Mesenchymal stem cell (in vitro differentiated cells and primary cell): ENCODE measurements around the gene CDR2.

ENCODE experiments used
- DNase-seq: peaks from one replicate; pipeline ENCODE4 v3.0.0-alpha.2; 2013
- H2AFZ ChIP-seq: one replicate; pipeline ENCODE4 v1.6.1; 2013; ENCODE audit warnings: low read depth, mild to moderate bottlenecking, control low read depth, inconsistent platforms, low read length, moderate library complexity
- H2AK5ac ChIP-seq: 2 replicates; pipeline ENCODE4 v1.6.1; 2013; ENCODE audit warnings: low read length, moderate library complexity, mild to moderate bottlenecking, inconsistent platforms; ENCODE audit not compliant: severe bottlenecking
- H2BK120ac ChIP-seq: one replicate; pipeline ENCODE4 v1.6.1; 2013; ENCODE audit warnings: low read depth, mild to moderate bottlenecking, inconsistent platforms, low read length, moderate library complexity
- H2BK12ac ChIP-seq, 2 experiments: one replicate each; pipeline ENCODE4 v1.6.1; 2013; ENCODE audit warnings: inconsistent platforms in 2 of 2, low read length in 2 of 2, mild to moderate bottlenecking in 2 of 2, moderate library complexity in 2 of 2, control low read depth in 1 of 2
- H2BK15ac ChIP-seq: one replicate; pipeline ENCODE4 v1.6.1; 2013; ENCODE audit warnings: mild to moderate bottlenecking, low read depth, inconsistent platforms; ENCODE audit not compliant: poor library complexity, severe bottlenecking
- H2BK5ac ChIP-seq: 2 replicates; pipeline ENCODE4 v1.6.1; 2013; ENCODE audit warnings: low read depth, mild to moderate bottlenecking, low read length, control low read depth, inconsistent platforms; ENCODE audit not compliant: poor library complexity, severe bottlenecking
- H3K14ac ChIP-seq, 2 experiments: one replicate each; pipeline ENCODE4 v1.6.1; 2013; ENCODE audit warnings: inconsistent platforms in 2 of 2, low read length in 2 of 2, control low read depth in 1 of 2, mild to moderate bottlenecking in 1 of 2, moderate library complexity in 1 of 2
- H3K18ac ChIP-seq, 2 experiments: one replicate each; pipeline ENCODE4 v1.6.1; 2013; ENCODE audit warnings: inconsistent platforms in 2 of 2, low read length in 2 of 2, control low read depth in 1 of 2, low read depth in 1 of 2, mild to moderate bottlenecking in 1 of 2
- H3K23ac ChIP-seq, 2 experiments: one replicate each; pipeline ENCODE4 v1.6.1; 2013; ENCODE audit warnings: inconsistent platforms in 2 of 2, low read length in 2 of 2, mild to moderate bottlenecking in 2 of 2, moderate library complexity in 2 of 2, control low read depth in 1 of 2
- H3K27ac ChIP-seq: 2 replicates; pipeline ENCODE4 v1.5.1; 2013; ENCODE audit warnings: mild to moderate bottlenecking, moderate library complexity, low read length, control low read depth, inconsistent platforms; ENCODE audit not compliant: poor library complexity, severe bottlenecking
- H3K27me3 ChIP-seq, 2 experiments: 2 replicates each; pipeline versions ENCODE4 v1.6.1 to v1.7.0; 2013; ENCODE audit warnings: low read length in 2 of 2, mild to moderate bottlenecking in 2 of 2, moderate library complexity in 2 of 2, control low read depth in 1 of 2, inconsistent platforms in 1 of 2; ENCODE audit not compliant: control insufficient read depth in 1 of 2, insufficient read depth in 1 of 2
- H3K36me3 ChIP-seq, 2 experiments: 2 replicates each; pipeline versions ENCODE4 v1.6.1 to v1.7.0; 2013; ENCODE audit warnings: low read length in 2 of 2, control low read depth in 1 of 2, inconsistent platforms in 1 of 2, low read depth in 1 of 2, mild to moderate bottlenecking in 1 of 2; ENCODE audit not compliant: insufficient read depth in 2 of 2, control insufficient read depth in 1 of 2
- H3K4ac ChIP-seq, 2 experiments: one replicate each; pipeline ENCODE4 v1.6.1; 2013; ENCODE audit warnings: inconsistent platforms in 2 of 2, low read length in 2 of 2, mild to moderate bottlenecking in 2 of 2, moderate library complexity in 2 of 2, control low read depth in 1 of 2, low read depth in 1 of 2
- H3K4me1 ChIP-seq: 2 replicates; pipeline ENCODE4 v1.6.1; 2013; ENCODE audit warnings: low read depth, low read length, control low read depth; ENCODE audit not compliant: control insufficient read depth, insufficient read depth
- H3K4me2 ChIP-seq: 2 replicates; pipeline ENCODE4 v1.6.1; 2013; ENCODE audit warnings: low read length, mild to moderate bottlenecking, inconsistent platforms; ENCODE audit not compliant: poor library complexity, severe bottlenecking
- H3K4me3 ChIP-seq, 2 experiments: 2 replicates each; pipeline versions ENCODE4 v1.5.1 to v1.7.0; 2013; ENCODE audit warnings: low read length in 2 of 2, mild to moderate bottlenecking in 2 of 2, control low read depth in 1 of 2, low read depth in 1 of 2; ENCODE audit not compliant: insufficient read depth in 1 of 2
- H3K79me1 ChIP-seq: replicated peaks from 2 replicates; pipeline ENCODE4 v1.6.1; 2013; ENCODE audit warnings: mild to moderate bottlenecking, control low read depth, low read length, inconsistent platforms; ENCODE audit not compliant: poor library complexity, severe bottlenecking
- H3K9ac ChIP-seq: 2 replicates; pipeline ENCODE4 v1.7.0; 2013; ENCODE audit warnings: mild to moderate bottlenecking, low read length, moderate library complexity
- H3K9me3 ChIP-seq: 2 replicates; pipeline ENCODE4 v1.7.0; 2013; ENCODE audit warnings: mild to moderate bottlenecking, low read length; ENCODE audit not compliant: control insufficient read depth
- H4K8ac ChIP-seq: one replicate; pipeline ENCODE4 v1.6.1; 2013; ENCODE audit warnings: inconsistent platforms, mild to moderate bottlenecking, low read length, moderate library complexity
- H4K91ac ChIP-seq: one replicate; pipeline ENCODE4 v1.6.1; 2013; ENCODE audit warnings: mild to moderate bottlenecking, low read length, inconsistent platforms
- WGBS: methylation state at CpG from one replicate; pipeline ENCODE4 v1.1.7; 2013; ENCODE audit warnings: mixed read lengths; 5-methylcytosine and 5-hydroxymethylcytosine counted together

The CDR2 gene

GRCh38 chr16:22300427-22301071 lies 73.9 kb downstream of the CDR2 start:
- WGBS, result 61% methylated on average over 5 of the region's 8 CpGs
- Histone ChIP-seq H3K36me3 (peaks cover 30 to 39% of the 10 kb centered on the region in 2 experiments), H2BK12ac (no peak overlapping the region), H3K4ac (no peak overlapping the region), H4K8ac (no peak overlapping the region), H3K27me3 (no peaks in the 10 kb centered on the region), H3K4me3 (no peak overlapping the region), H3K4me2 (no peak overlapping the region), H2BK120ac (no peak overlapping the region), H3K23ac (peak overlapping the region in 1 of 2 experiments; percentile 57), H3K4me1 (peaks cover 4% of the 10 kb centered on the region), H2BK15ac (no peak overlapping the region), H3K14ac (no peak overlapping the region), H3K79me1 (peaks cover 37% of the 10 kb centered on the region), H3K27ac (no peak overlapping the region), H3K18ac (no peak overlapping the region), H3K9me3 (no peaks in the 10 kb centered on the region), H2AFZ (no peak overlapping the region), H4K91ac (no peak overlapping the region), H2BK5ac (no peak overlapping the region), H3K9ac (peak overlapping the region; percentile 2), H2AK5ac (no peak overlapping the region)
- peak; percentile 69 for DNase-seq

- Histone ChIP-seq H4K91ac (no peak overlapping the region), H3K27ac (no peak overlapping the region), H2AK5ac (no peak overlapping the region), H3K9me3 (no peaks in the 10 kb centered on the region), H2BK5ac (no peak overlapping the region), H2BK15ac (no peak overlapping the region), H3K36me3 (peaks cover 16 to 24% of the 10 kb centered on the region in 2 experiments), H3K14ac (no peak overlapping the region), H3K23ac (no peak overlapping the region), H3K4me3 (no peak overlapping the region), H3K9ac (peak overlapping the region; percentile 90), H3K18ac (no peak overlapping the region), H2BK120ac (no peak overlapping the region), H4K8ac (no peak overlapping the region), H3K27me3 (no peaks in the 10 kb centered on the region), H3K79me1 (peaks cover 22% of the 10 kb centered on the region), H2AFZ (no peak overlapping the region), H3K4me1 (peaks cover 4% of the 10 kb centered on the region), H3K4me2 (no peak overlapping the region), H2BK12ac (no peak overlapping the region), H3K4ac (no peak overlapping the region)
- DNase-seq, result peak; percentile 5
- WGBS, result 96% methylated on average over 1 of the region's 1 CpG
Measured at GRCh38 chr16:22299036-22299435, 75.4 kb downstream of the CDR2 start.

- Histone ChIP-seq H2BK12ac (no peak overlapping the region), H3K4me2 (peak overlapping the region; percentile 84), H2BK5ac (no peak overlapping the region), H3K79me1 (peaks cover 17% of the 10 kb centered on the region), H2AK5ac (no peak overlapping the region), H3K27ac (peak overlapping the region; percentile 71), H4K91ac (no peak overlapping the region), H3K27me3 (no peaks in the 10 kb centered on the region), H2BK120ac (no peak overlapping the region), H3K36me3 (peaks cover 13 to 17% of the 10 kb centered on the region in 2 experiments), H3K18ac (peak overlapping the region; percentile 67 to 82), H2AFZ (peak overlapping the region; percentile 80), H3K23ac (no peak overlapping the region), H3K9me3 (no peaks in the 10 kb centered on the region), H4K8ac (peak overlapping the region; percentile 35), H3K4me1 (peaks cover 4% of the 10 kb centered on the region), H3K4me3 (peak overlapping the region; percentile 85 to 89), H2BK15ac (no peak overlapping the region), H3K9ac (peak overlapping the region; percentile 90), H3K4ac (peak overlapping the region in 1 of 2 experiments; percentile 32), H3K14ac (peak overlapping the region in 1 of 2 experiments; percentile 96)
- peak; percentile 99 for DNase-seq
- 0% methylated on average over 33 of the region's 39 CpGs for WGBS
Measured at GRCh38 chr16:22297871-22298733, 76.3 kb downstream of the CDR2 start.
